ENCODE results near the gene BHLHE40. TPM values are rescaled to one million over a fixed set of nuclear protein-coding genes. Genes with fewer than 3 reads are reported as not detected.

BHLHE40 gene
- total and polyA plus RNA-seq, 7 donors = 11.1 to 81.9 (median 22.2) TPM

DNA sequence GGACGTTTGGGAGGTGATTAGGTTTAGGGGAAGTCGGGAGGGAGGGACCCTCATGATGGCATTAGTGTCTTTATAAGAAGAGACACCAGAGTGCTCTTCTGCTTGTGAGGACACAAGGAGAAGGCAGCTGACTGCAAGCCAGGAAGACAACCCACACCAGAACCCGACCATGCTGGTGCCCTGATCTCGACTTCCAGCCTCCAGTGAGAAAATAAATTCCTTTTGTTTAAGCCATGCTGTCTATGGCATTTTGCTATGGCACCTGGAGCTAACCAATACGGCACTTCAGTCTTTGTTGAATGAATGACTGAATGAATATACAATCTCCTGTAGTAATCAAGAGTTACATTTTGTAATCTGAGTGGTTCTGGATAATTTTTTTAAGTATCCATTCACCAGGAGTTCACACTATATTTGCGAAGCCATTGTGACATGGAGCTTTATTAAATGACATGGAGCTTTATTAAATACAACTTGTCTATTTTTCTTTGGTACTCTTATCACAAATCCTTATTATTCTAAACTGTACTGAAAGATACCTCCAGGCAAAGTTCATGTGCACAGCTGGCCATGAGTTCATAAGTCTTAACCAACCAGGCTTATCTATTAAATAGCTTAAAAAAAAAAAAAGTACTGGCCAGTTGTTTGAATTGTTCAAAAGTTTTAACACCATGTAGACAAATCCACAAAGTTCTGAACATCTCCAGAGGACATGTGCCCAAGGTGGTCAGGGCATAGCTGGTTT lies 24.8 kb upstream of the BHLHE40 start:
- Histone ChIP-seq H3K4me3 (no peak overlapping the region), H3K36me3 (no peaks in the 10 kb centered on the region), H3K9me3 (no peaks in the 10 kb centered on the region), H3K27me3 (no peaks in the 10 kb centered on the region), H3K27ac (no peak overlapping the region), H3K4me1 (peaks cover 0 to 10% (median 6%) of the 10 kb centered on the region in 4 donors)
- DNase-seq = no peak
- intact Hi-C loops (cut with DNase I) = no loop called here
- WGBS, 2 donors = 88 to 93% methylated on average over 6 of the region's 6 CpGs
- TF ChIP-seq POLR2AphosphoS5 (IDR thresholded peaks at IDR 0.05) = no peak
- TF ChIP-seq POLR2A (IDR thresholded peaks at IDR 0.05) = no peak
- TF ChIP-seq EP300 (IDR thresholded peaks at IDR 0.05) = no peak
- TF ChIP-seq, protein P1, sequence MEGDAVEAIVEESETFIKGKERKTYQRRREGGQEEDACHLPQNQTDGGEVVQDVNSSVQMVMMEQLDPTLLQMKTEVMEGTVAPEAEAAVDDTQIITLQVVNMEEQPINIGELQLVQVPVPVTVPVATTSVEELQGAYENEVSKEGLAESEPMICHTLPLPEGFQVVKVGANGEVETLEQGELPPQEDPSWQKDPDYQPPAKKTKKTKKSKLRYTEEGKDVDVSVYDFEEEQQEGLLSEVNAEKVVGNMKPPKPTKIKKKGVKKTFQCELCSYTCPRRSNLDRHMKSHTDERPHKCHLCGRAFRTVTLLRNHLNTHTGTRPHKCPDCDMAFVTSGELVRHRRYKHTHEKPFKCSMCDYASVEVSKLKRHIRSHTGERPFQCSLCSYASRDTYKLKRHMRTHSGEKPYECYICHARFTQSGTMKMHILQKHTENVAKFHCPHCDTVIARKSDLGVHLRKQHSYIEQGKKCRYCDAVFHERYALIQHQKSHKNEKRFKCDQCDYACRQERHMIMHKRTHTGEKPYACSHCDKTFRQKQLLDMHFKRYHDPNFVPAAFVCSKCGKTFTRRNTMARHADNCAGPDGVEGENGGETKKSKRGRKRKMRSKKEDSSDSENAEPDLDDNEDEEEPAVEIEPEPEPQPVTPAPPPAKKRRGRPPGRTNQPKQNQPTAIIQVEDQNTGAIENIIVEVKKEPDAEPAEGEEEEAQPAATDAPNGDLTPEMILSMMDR (IDR thresholded peaks at IDR 0.05) = no peak

DNA sequence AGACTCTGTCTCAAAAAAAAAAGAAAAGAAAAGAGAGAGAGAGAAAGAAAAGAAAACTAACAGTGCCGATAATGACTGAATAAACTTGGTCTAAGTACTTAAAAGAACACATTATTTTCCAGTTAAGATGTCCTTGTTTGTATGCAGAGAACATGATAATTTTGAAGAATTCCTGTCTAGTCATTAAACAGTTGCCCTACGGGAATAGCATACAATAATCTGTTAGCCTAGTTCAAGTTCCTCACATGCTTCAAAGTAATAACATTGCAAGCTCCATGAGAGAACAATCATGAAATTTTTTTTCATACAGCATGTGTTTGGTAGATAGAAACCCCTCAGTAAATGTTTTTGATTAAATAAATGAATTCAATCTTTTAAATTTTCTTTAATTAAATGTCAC lies 23.1 kb upstream of the BHLHE40 start:
- TF ChIP-seq POLR2A (IDR thresholded peaks at IDR 0.05) (no peak), POLR2AphosphoS5 (IDR thresholded peaks at IDR 0.05) (no peak), EP300 (IDR thresholded peaks at IDR 0.05) (no peak)
- TF ChIP-seq, protein P1 (IDR thresholded peaks at IDR 0.05) = no peak
- Histone ChIP-seq H3K27ac (no peak overlapping the region), H3K4me1 (peaks cover 0 to 10% (median 6%) of the 10 kb centered on the region in 4 donors), H3K9me3 (no peaks in the 10 kb centered on the region), H3K27me3 (no peaks in the 10 kb centered on the region), H3K36me3 (no peaks in the 10 kb centered on the region), H3K4me3 (no peak overlapping the region)
- WGBS, 2 donors = 71 to 84% methylated on average over 2 of the region's 2 CpGs
- no peak for DNase-seq
- intact Hi-C loops (cut with DNase I) = no loop called here

DNA sequence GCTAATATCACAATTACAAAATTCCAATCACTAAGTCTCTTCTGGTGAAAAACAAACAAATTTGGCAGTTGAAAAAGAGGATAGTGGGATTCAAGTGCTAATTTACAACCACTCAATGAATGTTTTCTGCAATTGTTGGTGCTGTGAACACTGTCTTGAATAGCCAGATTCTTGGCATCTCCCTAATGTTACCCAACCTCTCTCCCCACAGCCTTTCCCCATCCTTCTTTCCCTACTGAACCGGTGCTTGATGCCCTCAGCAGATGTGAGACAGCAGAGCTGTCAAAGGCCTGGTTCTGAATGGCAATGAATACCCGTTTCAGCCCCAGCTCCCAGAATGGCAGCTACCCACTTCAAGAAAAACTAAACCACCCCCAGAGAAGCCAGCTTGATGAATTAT lies 22.5 kb upstream of the BHLHE40 start:
- H3K36me3 ChIP-seq = no peaks in the 10 kb centered on the region
- H3K4me3 ChIP-seq = no peak overlapping the region
- H3K27ac ChIP-seq = no peak overlapping the region
- H3K4me1 ChIP-seq = peaks cover 0 to 10% (median 6%) of the 10 kb centered on the region in 4 donors
- no peak for DNase-seq
- 85 to 89% methylated on average over 2 of the region's 2 CpGs for WGBS, 2 donors
- H3K27me3 ChIP-seq = no peaks in the 10 kb centered on the region
- intact Hi-C loops (cut with DNase I) = no loop called here
- TF ChIP-seq POLR2A (IDR thresholded peaks at IDR 0.05) (no peak), EP300 (IDR thresholded peaks at IDR 0.05) (no peak), POLR2AphosphoS5 (IDR thresholded peaks at IDR 0.05) (no peak)
- TF ChIP-seq, protein P1 (IDR thresholded peaks at IDR 0.05) = no peak
- H3K9me3 ChIP-seq = no peaks in the 10 kb centered on the region

DNA sequence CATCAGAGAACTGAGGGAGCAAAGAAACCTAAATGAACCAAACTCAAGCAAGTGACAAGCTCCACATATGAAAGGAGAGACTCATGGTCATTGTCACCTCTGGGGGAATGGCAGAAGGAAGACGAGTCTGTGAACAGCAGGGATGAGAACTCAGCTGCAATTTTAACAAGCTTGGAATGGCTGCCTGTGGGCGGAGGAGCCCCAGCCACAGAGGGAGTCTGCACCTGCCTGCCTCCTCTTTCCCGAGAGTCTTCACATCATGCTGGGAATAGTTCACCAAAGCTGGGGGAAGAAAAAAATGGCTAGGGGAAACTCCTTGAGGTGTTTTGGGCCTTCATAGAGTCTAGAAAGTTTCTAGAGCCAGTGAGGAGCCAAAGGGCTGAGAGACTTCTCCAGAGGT lies 21.3 kb upstream of the BHLHE40 start:
- Histone ChIP-seq H3K4me1 (peaks cover 0 to 5% (median 3%) of the 10 kb centered on the region in 4 donors), H3K36me3 (no peaks in the 10 kb centered on the region), H3K27ac (no peak overlapping the region), H3K27me3 (no peaks in the 10 kb centered on the region), H3K4me3 (no peak overlapping the region), H3K9me3 (no peaks in the 10 kb centered on the region)
- DNase-seq = no peak
- 89 to 93% methylated on average over 3 of the region's 3 CpGs for WGBS, 2 donors
- TF ChIP-seq POLR2AphosphoS5 (IDR thresholded peaks at IDR 0.05) (no peak), POLR2A (IDR thresholded peaks at IDR 0.05) (no peak), EP300 (IDR thresholded peaks at IDR 0.05) (no peak)
- TF ChIP-seq, protein P1 (IDR thresholded peaks at IDR 0.05) = no peak
- intact Hi-C loops (cut with DNase I) = no loop called here

All from sigmoid colon (tissue), 7 donors.